ENCODE data around the gene LPP. TPM values are rescaled to one million over a fixed set of nuclear protein-coding genes. Genes with fewer than 3 reads are reported as not detected.

LPP gene
- polyA plus RNA-seq, 2 of the 4 experiments (the other 2 are of a cell fraction): 11.0 to 30.8 TPM

- FAIRE-seq (no peak), ATAC-seq (no peak)
- CTCF ChIA-PET: no interaction called here
These were observed 664.3 kb downstream of the LPP start for GRCh38 chr3:188818282-188818681.

GRCh38 chr3:188819939-188820338 is 666.0 kb downstream of the LPP start:
- ATAC-seq: no peak
- TF ChIP-seq JUN (IDR thresholded peaks at IDR 0.05) (no peak), HEYL (CRISPR knock-in tag; IDR thresholded peaks at IDR 0.05) (no peak), RAD21 (conservative IDR thresholded peaks at IDR 0.05 in 1 of 2, IDR thresholded peaks at IDR 0.05 in 1 of 2) (no peak), HDAC2 (IDR thresholded peaks at IDR 0.05) (no peak), PBX3 (IDR thresholded peaks at IDR 0.05) (no peak), EP300 (IDR thresholded peaks at IDR 0.05) (no peak), RARB (CRISPR knock-in tag; IDR thresholded peaks at IDR 0.05) (no peak)
- TF ChIP-seq, protein P1, sequence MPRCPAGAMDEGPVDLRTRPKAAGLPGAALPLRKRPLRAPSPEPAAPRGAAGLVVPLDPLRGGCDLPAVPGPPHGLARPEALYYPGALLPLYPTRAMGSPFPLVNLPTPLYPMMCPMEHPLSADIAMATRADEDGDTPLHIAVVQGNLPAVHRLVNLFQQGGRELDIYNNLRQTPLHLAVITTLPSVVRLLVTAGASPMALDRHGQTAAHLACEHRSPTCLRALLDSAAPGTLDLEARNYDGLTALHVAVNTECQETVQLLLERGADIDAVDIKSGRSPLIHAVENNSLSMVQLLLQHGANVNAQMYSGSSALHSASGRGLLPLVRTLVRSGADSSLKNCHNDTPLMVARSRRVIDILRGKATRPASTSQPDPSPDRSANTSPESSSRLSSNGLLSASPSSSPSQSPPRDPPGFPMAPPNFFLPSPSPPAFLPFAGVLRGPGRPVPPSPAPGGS (IDR thresholded peaks at IDR 0.05): no peak
- CTCF ChIA-PET: interaction anchor here (0.6 kb wide), 1 partner anchor 11 kb away, joined by 3 read pairs; no protein-coding TSS in a partner anchor
- no peak for DNase-seq (ENCODE audit: low read depth in 1 of 2, low spot score in 1 of 2)
- no peaks in the 10 kb centered on the region for H3K4me1 ChIP-seq
- no peaks in the 10 kb centered on the region for H3K9me3 ChIP-seq
- no peak for FAIRE-seq
- H3K27ac ChIP-seq: no peak overlapping the region
- H3K4me2 ChIP-seq: no peak overlapping the region
- no peak overlapping the region for H3K4me3 ChIP-seq
- POLR2A ChIA-PET: no interaction called here
- 92% methylated on average over 1 of the region's 1 CpG for whole genome bisulfite sequencing (ENCODE audit: missing lambda C conversion rate)

More at GRCh38 chr3:188818282-188818681, 664.3 kb downstream of the LPP start:
- Histone ChIP-seq H3K27ac (no peak overlapping the region), H3K9me3 (no peaks in the 10 kb centered on the region), H3K4me1 (no peaks in the 10 kb centered on the region), H3K4me2 (no peak overlapping the region), H3K4me3 (no peak overlapping the region)
- POLR2A ChIA-PET: no interaction called here
- DNase-seq (ENCODE audit: low read depth in 1 of 2, low spot score in 1 of 2): no peak
- no peak for TF ChIP-seq PBX3 (IDR thresholded peaks at IDR 0.05)
- TF ChIP-seq, protein P2, sequence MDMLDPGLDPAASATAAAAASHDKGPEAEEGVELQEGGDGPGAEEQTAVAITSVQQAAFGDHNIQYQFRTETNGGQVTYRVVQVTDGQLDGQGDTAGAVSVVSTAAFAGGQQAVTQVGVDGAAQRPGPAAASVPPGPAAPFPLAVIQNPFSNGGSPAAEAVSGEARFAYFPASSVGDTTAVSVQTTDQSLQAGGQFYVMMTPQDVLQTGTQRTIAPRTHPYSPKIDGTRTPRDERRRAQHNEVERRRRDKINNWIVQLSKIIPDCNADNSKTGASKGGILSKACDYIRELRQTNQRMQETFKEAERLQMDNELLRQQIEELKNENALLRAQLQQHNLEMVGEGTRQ (IDR thresholded peaks at IDR 0.05): no peak
- TF ChIP-seq EHF (CRISPR knock-in tag; IDR thresholded peaks at IDR 0.05): no peak
- no peak for TF ChIP-seq HDAC2 (IDR thresholded peaks at IDR 0.05)
- 95% methylated on average over 2 of the region's 2 CpGs for WGBS (ENCODE audit: missing lambda C conversion rate)

DNA sequence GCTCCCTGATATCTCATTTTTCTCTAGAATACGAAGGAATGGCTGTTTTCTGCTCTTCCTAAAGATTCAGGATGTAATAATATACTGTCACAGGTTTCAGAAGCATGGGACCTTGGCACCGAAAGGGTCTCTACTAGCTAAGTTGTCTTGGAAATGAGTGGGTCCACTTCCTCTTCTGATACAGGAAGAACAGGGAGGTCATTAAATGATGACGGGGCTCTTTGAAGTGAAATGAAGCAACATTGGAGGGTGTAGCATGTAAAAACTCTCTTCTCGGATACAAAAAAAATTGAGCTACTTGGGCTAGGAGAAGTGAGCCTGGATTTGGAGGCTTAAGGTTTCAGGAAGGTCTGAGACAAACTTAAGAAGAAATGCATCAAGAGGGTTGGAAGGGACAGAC is 668.0 kb downstream of the LPP start:
- Histone ChIP-seq H3K27ac (no peak overlapping the region), H3K4me1 (no peaks in the 10 kb centered on the region), H3K9me3 (no peaks in the 10 kb centered on the region), H3K4me3 (no peak overlapping the region), H3K4me2 (no peak overlapping the region)
- WGBS (ENCODE audit: missing lambda C conversion rate): 92% methylated on average over 4 of the region's 4 CpGs
- TF ChIP-seq SREBF2 (IDR thresholded peaks at IDR 0.05) (no peak), NFE2L2 (conservative IDR thresholded peaks at IDR 0.05; ENCODE audit: low read length) (no peak), EHF (CRISPR knock-in tag; IDR thresholded peaks at IDR 0.05) (no peak), POLR2AphosphoS2 (conservative IDR thresholded peaks at IDR 0.05; ENCODE audit: low read length) (no peak), EP300 (IDR thresholded peaks at IDR 0.05) (no peak), FOSL2 (IDR thresholded peaks at IDR 0.05) (no peak), FOSL2 (CRISPR knock-in tag; IDR thresholded peaks at IDR 0.05) (no peak), ZSCAN20 (CRISPR knock-in tag; IDR thresholded peaks at IDR 0.05) (no peak), JUNB (IDR thresholded peaks at IDR 0.05) (no peak), FOXS1 (CRISPR knock-in tag; IDR thresholded peaks at IDR 0.05) (no peak)
- CTCF ChIA-PET: interaction anchor here (0.5 to 0.7 kb wide), 2 partner anchors 9 to 130 kb away, joined by 3 read pairs; no protein-coding TSS in a partner anchor
- FAIRE-seq (no peak), ATAC-seq (no peak), DNase-seq (ENCODE audit: low read depth in 1 of 2, low spot score in 1 of 2) (no peak)
- POLR2A ChIA-PET: no interaction called here
